Measurements from ENCODE around the gene RSF1. TPM values are rescaled to one million over a fixed set of nuclear protein-coding genes. Genes with fewer than 3 reads are reported as not detected.

The RSF1 gene
- total and polyA plus RNA-seq, 2 donors (not counting 1 experiment from before 2014, with no cell fraction given) = 4.8 to 104 TPM

DNA sequence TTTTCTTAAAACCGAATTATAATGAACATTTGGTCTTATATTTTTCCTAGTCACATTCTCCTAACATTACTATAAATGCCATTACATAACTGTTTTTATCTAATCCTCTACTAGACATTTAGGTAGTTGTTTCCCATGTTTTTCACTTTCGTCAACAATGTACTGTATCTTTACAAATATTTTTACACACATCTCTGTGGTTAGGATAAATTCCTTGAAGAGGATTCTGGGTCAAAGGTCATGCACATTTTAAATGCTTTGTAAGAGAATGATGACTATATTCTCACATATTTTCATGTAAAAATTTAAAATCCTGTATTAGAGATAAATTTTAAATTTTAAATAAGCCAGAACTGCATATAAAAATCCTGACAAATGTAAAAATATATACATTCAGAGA, 121.6 kb downstream of the RSF1 start:
- no peak overlapping the region for H3K4me3 Mint-ChIP-seq
- H3K79me2 ChIP-seq (ENCODE audit: control insufficient read depth, insufficient read depth, low read length) = no peaks in the 10 kb centered on the region
- intact Hi-C loops (cut with micrococcal nuclease) = no loop called here
- ChIA-PET CTCF (no interaction called here), POLR2A (no interaction called here)
- ATAC-seq (ENCODE audit: low read depth) (no peak), DNase-seq (no peak)
- no CpG with 5 or more reads among the region's 2 CpGs for WGBS (ENCODE audit: insufficient coverage)
- no peaks in the 10 kb centered on the region for H3K27me3 ChIP-seq (replicated peaks in 1 of 4; ENCODE audit: control extremely low read depth in 1 of 4, control insufficient read depth in 3 of 4, insufficient read depth in 4 of 4, low read length in 3 of 4)
- H3K4me2 ChIP-seq (replicated peaks; ENCODE audit: low read depth, low read length, poor library complexity, severe bottlenecking) = no peak overlapping the region
- peaks cover 5 to 55% of the 10 kb centered on the region in 2 experiments for H3K36me3 ChIP-seq (replicated peaks in 1 of 2; ENCODE audit: control extremely low read depth in 1 of 2, control insufficient read depth in 1 of 2, extremely low read depth in 1 of 2, insufficient read depth in 2 of 2, low read length in 1 of 2)
- no peaks in the 10 kb centered on the region for H3K4me1 ChIP-seq (ENCODE audit: control insufficient read depth in 2 of 2, insufficient read depth in 2 of 2, low read length in 2 of 2)
- H3K4me3 ChIP-seq (ENCODE audit: control extremely low read depth in 1 of 5, extremely low read depth in 1 of 5, insufficient read depth in 1 of 5, low read depth in 2 of 5, low read length in 4 of 5) = no peak overlapping the region
- H3K9me3 Mint-ChIP-seq (ENCODE audit: insufficient read depth) = no peaks in the 10 kb centered on the region
- H3K9me3 ChIP-seq (ENCODE audit: control extremely low read depth in 1 of 3, control insufficient read depth in 2 of 3, insufficient read depth in 1 of 3, low read length in 2 of 3) = no peaks in the 10 kb centered on the region
- H3K27ac ChIP-seq (ENCODE audit: low read length in 2 of 2) = no peak overlapping the region
- H3K9ac ChIP-seq (ENCODE audit: low read length) = no peak overlapping the region
- no peaks in the 10 kb centered on the region for H4K20me1 ChIP-seq (ENCODE audit: control insufficient read depth, insufficient read depth, low read length, poor library complexity, severe bottlenecking)
- H3K27me3 Mint-ChIP-seq = no peaks in the 10 kb centered on the region
- H3K4me1 Mint-ChIP-seq = no peaks in the 10 kb centered on the region
- no peak overlapping the region for H3K27ac Mint-ChIP-seq
- no peak overlapping the region for H2AFZ ChIP-seq (ENCODE audit: insufficient read depth, low read depth, low read length, poor library complexity, severe bottlenecking)
- TF ChIP-seq, protein P1, sequence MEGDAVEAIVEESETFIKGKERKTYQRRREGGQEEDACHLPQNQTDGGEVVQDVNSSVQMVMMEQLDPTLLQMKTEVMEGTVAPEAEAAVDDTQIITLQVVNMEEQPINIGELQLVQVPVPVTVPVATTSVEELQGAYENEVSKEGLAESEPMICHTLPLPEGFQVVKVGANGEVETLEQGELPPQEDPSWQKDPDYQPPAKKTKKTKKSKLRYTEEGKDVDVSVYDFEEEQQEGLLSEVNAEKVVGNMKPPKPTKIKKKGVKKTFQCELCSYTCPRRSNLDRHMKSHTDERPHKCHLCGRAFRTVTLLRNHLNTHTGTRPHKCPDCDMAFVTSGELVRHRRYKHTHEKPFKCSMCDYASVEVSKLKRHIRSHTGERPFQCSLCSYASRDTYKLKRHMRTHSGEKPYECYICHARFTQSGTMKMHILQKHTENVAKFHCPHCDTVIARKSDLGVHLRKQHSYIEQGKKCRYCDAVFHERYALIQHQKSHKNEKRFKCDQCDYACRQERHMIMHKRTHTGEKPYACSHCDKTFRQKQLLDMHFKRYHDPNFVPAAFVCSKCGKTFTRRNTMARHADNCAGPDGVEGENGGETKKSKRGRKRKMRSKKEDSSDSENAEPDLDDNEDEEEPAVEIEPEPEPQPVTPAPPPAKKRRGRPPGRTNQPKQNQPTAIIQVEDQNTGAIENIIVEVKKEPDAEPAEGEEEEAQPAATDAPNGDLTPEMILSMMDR (IDR thresholded peaks at IDR 0.05) = no peak
- TF ChIP-seq EZH2 (IDR thresholded peaks at IDR 0.05; ENCODE audit: borderline replicate concordance, insufficient read depth, low read depth, low read length, poor library complexity, severe bottlenecking) = no peak

GRCh38 chr11:77697865-77698264, 122.7 kb downstream of the RSF1 start:
- Histone ChIP-seq H3K27ac (ENCODE audit: low read length in 2 of 2) (no peak overlapping the region), H3K4me3 (ENCODE audit: control extremely low read depth in 1 of 5, extremely low read depth in 1 of 5, insufficient read depth in 1 of 5, low read depth in 2 of 5, low read length in 4 of 5) (no peak overlapping the region), H3K4me2 (replicated peaks; ENCODE audit: low read depth, low read length, poor library complexity, severe bottlenecking) (no peak overlapping the region), H3K9ac (ENCODE audit: low read length) (no peak overlapping the region), H3K9me3 (ENCODE audit: control extremely low read depth in 1 of 3, control insufficient read depth in 2 of 3, insufficient read depth in 1 of 3, low read length in 2 of 3) (no peaks in the 10 kb centered on the region), H2AFZ (ENCODE audit: insufficient read depth, low read depth, low read length, poor library complexity, severe bottlenecking) (no peak overlapping the region), H4K20me1 (ENCODE audit: control insufficient read depth, insufficient read depth, low read length, poor library complexity, severe bottlenecking) (no peaks in the 10 kb centered on the region), H3K4me1 (ENCODE audit: control insufficient read depth in 2 of 2, insufficient read depth in 2 of 2, low read length in 2 of 2) (no peaks in the 10 kb centered on the region), H3K79me2 (ENCODE audit: control insufficient read depth, insufficient read depth, low read length) (no peaks in the 10 kb centered on the region), H3K27me3 (replicated peaks in 1 of 4; ENCODE audit: control extremely low read depth in 1 of 4, control insufficient read depth in 3 of 4, insufficient read depth in 4 of 4, low read length in 3 of 4) (no peaks in the 10 kb centered on the region), H3K36me3 (replicated peaks in 1 of 2; ENCODE audit: control extremely low read depth in 1 of 2, control insufficient read depth in 1 of 2, extremely low read depth in 1 of 2, insufficient read depth in 2 of 2, low read length in 1 of 2) (peaks cover 5 to 56% of the 10 kb centered on the region in 2 experiments)
- ATAC-seq (ENCODE audit: low read depth) (no peak), DNase-seq (no peak)
- Mint-ChIP-seq H3K4me1 (no peaks in the 10 kb centered on the region), H3K27ac (no peak overlapping the region), H3K4me3 (no peak overlapping the region), H3K27me3 (no peaks in the 10 kb centered on the region), H3K9me3 (ENCODE audit: insufficient read depth) (no peaks in the 10 kb centered on the region)
- no peak for TF ChIP-seq EZH2 (IDR thresholded peaks at IDR 0.05; ENCODE audit: borderline replicate concordance, insufficient read depth, low read depth, low read length, poor library complexity, severe bottlenecking)
- TF ChIP-seq, protein P1 (IDR thresholded peaks at IDR 0.05) = no peak
- ChIA-PET CTCF (interaction anchor here (2.3 kb wide), 1 partner anchor 348 kb away, joined by 4 read pairs; no protein-coding TSS in a partner anchor), POLR2A (no interaction called here)
- intact Hi-C loops (cut with micrococcal nuclease) = no loop called here

Data from B cell (primary cell).